Colonic mucosa (tissue), 4 donors: ENCODE data around the gene POU6F2. TPM values are rescaled to one million over a fixed set of nuclear protein-coding genes. Genes with fewer than 3 reads are reported as not detected.

Experiments
- DNase-seq: peaks from one replicate; pipeline ENCODE4 v3.0.0-alpha.2; 2020
- H3K27ac ChIP-seq: fragments of 200-600 bp; one replicate; pipeline ENCODE4 v1.8.0; 2021
- H3K27me3 ChIP-seq: fragments of 200-600 bp; one replicate; pipeline ENCODE4 v1.8.0; 2021
- H3K36me3 ChIP-seq: fragments of 200-600 bp; one replicate; pipeline ENCODE4 v1.8.0; 2021
- H3K4me1 ChIP-seq: fragments of 200-600 bp; one replicate; pipeline ENCODE4 v1.8.0; 2021; ENCODE audit warnings: mild to moderate bottlenecking
- H3K4me3 ChIP-seq: fragments of 200-600 bp; one replicate; pipeline ENCODE4 v1.8.0; 2021
- H3K9ac ChIP-seq, 2 donors: one replicate each; pipeline ENCODE4 v1.7.0; 2013; ENCODE audit warnings: control low read depth in 2 of 2, low read depth in 2 of 2, low read length in 2 of 2
- H3K9me3 ChIP-seq: fragments of 200-600 bp; one replicate; pipeline ENCODE4 v1.8.0; 2021
- intact Hi-C: fragments of 100-400 bp; cut with DNase I; formaldehyde crosslinking; loops from one replicate; pipeline ENCODE4 v1.14.1; 2022
- total RNA-seq, 2 donors: library from RNA; stranded (reverse); fragmentation: NEBNext Ultra II Directional in 1 of 2; extraction: Animal tissue kit (Norgen Biotek cat#: 25700) in 1 of 2; gene quantifications; one replicate each; pipeline ENCODE4 v1.2.1, GENCODE V29; 2021
- TF ChIP-seq, protein P1 (sequence below): fragments of 200-600 bp; IDR thresholded peaks from one replicate; pipeline ENCODE4 v1.8.0; 2022; ENCODE audit warnings: antibody characterized with exemption, mild to moderate bottlenecking
- donor health status: healthy.
- donor health status: DM: no; HTN: no; CAD: no.
- donor health status: DM: no; HTN: no; CAD: no.

Gene POU6F2
- total RNA-seq, 2 donors from 2014 or later: 1.3 TPM; not detected in 1

DNA sequence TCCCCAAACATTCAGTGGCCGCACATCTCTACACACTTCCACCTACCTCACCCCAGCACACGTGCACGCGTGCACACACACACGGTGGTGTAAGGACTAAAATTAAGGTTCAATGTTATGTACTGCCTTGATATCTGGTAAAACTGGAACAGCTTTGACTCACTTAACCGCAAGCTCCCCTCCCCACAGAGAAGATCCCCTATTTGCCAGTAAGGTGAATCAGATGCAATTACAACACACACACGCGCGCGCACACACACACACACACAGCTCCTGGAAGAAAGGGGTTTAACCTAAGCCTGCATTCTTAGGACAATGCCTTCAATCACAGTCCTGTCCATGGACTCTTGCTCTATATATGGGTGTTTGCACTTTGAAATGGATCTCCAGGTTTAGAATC is 43.2 kb upstream of the POU6F2 start:
- TF ChIP-seq, protein P1, sequence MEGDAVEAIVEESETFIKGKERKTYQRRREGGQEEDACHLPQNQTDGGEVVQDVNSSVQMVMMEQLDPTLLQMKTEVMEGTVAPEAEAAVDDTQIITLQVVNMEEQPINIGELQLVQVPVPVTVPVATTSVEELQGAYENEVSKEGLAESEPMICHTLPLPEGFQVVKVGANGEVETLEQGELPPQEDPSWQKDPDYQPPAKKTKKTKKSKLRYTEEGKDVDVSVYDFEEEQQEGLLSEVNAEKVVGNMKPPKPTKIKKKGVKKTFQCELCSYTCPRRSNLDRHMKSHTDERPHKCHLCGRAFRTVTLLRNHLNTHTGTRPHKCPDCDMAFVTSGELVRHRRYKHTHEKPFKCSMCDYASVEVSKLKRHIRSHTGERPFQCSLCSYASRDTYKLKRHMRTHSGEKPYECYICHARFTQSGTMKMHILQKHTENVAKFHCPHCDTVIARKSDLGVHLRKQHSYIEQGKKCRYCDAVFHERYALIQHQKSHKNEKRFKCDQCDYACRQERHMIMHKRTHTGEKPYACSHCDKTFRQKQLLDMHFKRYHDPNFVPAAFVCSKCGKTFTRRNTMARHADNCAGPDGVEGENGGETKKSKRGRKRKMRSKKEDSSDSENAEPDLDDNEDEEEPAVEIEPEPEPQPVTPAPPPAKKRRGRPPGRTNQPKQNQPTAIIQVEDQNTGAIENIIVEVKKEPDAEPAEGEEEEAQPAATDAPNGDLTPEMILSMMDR: no peak
- H3K9me3 ChIP-seq: no peaks in the 10 kb centered on the region
- no peaks in the 10 kb centered on the region for H3K4me1 ChIP-seq
- intact Hi-C loops: loop anchor here (5.0 kb wide), 2 partner anchors 137 to 528 kb away; no protein-coding TSS in a partner anchor
- H3K27me3 ChIP-seq: no peaks in the 10 kb centered on the region
- H3K4me3 ChIP-seq: no peak overlapping the region
- no peak overlapping the region for H3K27ac ChIP-seq
- H3K9ac ChIP-seq: no peak overlapping the region
- DNase-seq: no peak
- H3K36me3 ChIP-seq: no peaks in the 10 kb centered on the region

DNA sequence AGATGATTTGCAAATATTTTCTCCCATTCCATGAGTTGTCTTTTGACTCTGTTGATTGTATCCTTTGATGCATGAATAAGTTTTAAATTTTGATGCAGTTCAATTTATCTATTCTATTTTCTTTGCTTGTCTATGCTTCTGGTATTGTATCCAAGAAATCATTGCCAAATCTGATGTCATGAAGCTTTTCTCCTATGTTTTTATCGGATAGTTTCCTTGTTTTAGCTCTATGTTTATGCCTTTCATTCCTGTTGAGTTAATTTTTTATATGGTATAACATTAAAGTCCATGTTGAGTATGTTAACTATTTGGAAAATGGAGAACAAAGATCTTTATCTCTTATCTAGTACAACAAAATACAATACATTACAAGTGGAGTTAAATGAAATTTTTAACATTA is 41.1 kb upstream of the POU6F2 start:
- H3K4me1 ChIP-seq: no peaks in the 10 kb centered on the region
- H3K9ac ChIP-seq: no peak overlapping the region
- TF ChIP-seq, protein P1: no peak
- intact Hi-C loops: no loop called here
- H3K36me3 ChIP-seq: no peaks in the 10 kb centered on the region
- no peaks in the 10 kb centered on the region for H3K27me3 ChIP-seq
- no peak for DNase-seq
- H3K4me3 ChIP-seq: no peak overlapping the region
- H3K27ac ChIP-seq: no peak overlapping the region
- no peaks in the 10 kb centered on the region for H3K9me3 ChIP-seq

DNA sequence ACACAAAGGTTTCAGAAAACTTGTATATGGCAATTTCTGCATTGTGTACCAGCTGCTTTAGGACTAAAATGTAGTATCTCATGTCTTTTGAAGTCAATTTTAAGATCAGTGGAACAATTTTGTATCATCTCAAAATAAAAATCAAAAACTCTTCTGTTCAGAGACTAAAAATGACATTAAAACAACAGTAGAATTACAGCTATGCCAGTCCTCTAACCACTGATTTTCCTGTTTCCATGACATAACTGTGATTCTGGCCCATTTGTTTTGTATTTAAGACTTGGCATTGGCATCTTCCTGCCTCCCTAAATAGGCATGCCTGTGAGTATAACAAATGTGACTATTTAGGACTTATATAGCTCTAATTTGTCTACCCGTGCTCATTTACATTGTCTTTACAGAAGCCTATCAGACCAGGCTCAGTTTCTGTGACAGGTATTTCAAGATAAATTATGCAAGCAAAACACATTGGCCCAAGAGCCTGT is 39.7 kb upstream of the POU6F2 start:
- H3K9me3 ChIP-seq: no peaks in the 10 kb centered on the region
- intact Hi-C loops: no loop called here
- H3K4me1 ChIP-seq: no peaks in the 10 kb centered on the region
- TF ChIP-seq, protein P1: no peak
- DNase-seq: no peak
- no peak overlapping the region for H3K27ac ChIP-seq
- H3K4me3 ChIP-seq: no peak overlapping the region
- no peaks in the 10 kb centered on the region for H3K27me3 ChIP-seq
- no peak overlapping the region for H3K9ac ChIP-seq
- no peaks in the 10 kb centered on the region for H3K36me3 ChIP-seq

DNA sequence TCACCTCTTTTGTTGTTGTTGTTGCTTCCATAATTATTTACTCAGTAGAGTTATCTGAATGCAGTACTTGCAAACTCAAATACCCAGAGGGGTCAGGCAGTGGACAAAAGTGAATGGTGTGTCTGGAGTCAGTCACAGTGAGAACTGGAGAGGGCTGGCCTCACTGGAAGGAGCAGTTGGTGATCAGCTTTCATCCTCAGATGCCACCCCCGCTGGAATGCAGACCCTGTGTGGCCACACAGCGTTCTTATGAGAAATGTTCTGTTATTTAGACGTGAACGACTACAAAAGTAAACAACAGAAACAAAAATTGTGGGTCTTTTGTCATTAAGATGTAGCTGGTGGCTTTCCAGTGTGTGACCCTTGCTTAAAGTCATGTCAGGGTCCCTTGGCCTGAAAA is 39.1 kb upstream of the POU6F2 start:
- Histone ChIP-seq H3K4me3 (no peak overlapping the region), H3K9ac (no peak overlapping the region), H3K36me3 (no peaks in the 10 kb centered on the region), H3K27ac (no peak overlapping the region), H3K27me3 (no peaks in the 10 kb centered on the region), H3K4me1 (no peaks in the 10 kb centered on the region), H3K9me3 (no peaks in the 10 kb centered on the region)
- DNase-seq: no peak
- intact Hi-C loops: no loop called here
- TF ChIP-seq, protein P1: no peak

DNA sequence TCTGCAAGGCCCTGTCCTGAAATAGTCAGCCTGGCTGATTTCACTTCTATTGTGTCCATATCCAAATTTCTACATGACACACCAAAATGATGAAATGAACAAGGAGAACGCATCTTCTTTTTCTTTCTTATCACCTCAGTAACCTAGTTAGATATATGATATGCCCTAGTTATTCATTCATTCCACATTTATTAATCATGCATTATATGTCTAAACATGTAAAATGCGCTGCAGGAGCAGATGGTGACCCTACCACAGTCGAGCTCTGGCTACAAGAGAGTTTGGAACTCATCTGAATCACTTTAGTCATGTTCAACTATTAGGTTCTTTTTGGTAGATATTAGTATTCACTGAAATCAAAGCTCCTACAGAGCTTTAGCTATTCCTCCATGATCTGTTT is 36.9 kb upstream of the POU6F2 start:
- TF ChIP-seq, protein P1: no peak
- DNase-seq: no peak
- intact Hi-C loops: no loop called here
- H3K4me1 ChIP-seq: no peaks in the 10 kb centered on the region
- H3K9ac ChIP-seq: no peak overlapping the region
- H3K9me3 ChIP-seq: no peaks in the 10 kb centered on the region
- H3K36me3 ChIP-seq: no peaks in the 10 kb centered on the region
- no peak overlapping the region for H3K27ac ChIP-seq
- H3K27me3 ChIP-seq: no peaks in the 10 kb centered on the region
- H3K4me3 ChIP-seq: no peak overlapping the region
